NCI-H2029 (cell line): ENCODE measurements around the gene DRAM2.
"Not testable (repeated sequence)": the region's sequence is repeated elsewhere in the genome, so short reads cannot be mapped to it uniquely, and the experiment has no call there.

ENCODE experiments used
- DNase-seq: peaks from one replicate; lab custom pipeline; 2025; lab: John Stamatoyannopoulos, UW

The DRAM2 gene

GRCh38 chr1:111082421-111083203, 57.3 kb downstream of the DRAM2 start:
- DNase-seq: no peak

GRCh38 chr1:111079329-111079728, 60.6 kb downstream of the DRAM2 start:
- not testable (repeated sequence) for DNase-seq

- DNase-seq: not testable (repeated sequence)
These were observed 62.6 kb downstream of the DRAM2 start for GRCh38 chr1:111077312-111077711.
